HEK293 (cell line): Measurements from ENCODE around the gene MCF2L.

Experiments
- GLI2 ChIP-seq: fragments of 450-650 bp; formaldehyde crosslinking; IDR thresholded peaks from 2 replicates; pipeline ENCODE4; 2017; ENCODE audit warnings: missing biosample characterization, missing genetic modification characterization, low read depth, borderline replicate concordance
- GLIS1 ChIP-seq: fragments of 450-650 bp; formaldehyde crosslinking; IDR thresholded peaks from 2 replicates; pipeline ENCODE4 v1.5.1; 2016; ENCODE audit warnings: missing biosample characterization, missing genetic modification characterization
- HOXA7 ChIP-seq: sonication (generic); formaldehyde crosslinking; IDR thresholded peaks from 2 replicates; pipeline ENCODE4 v1.8.1; 2022; ENCODE audit warnings: missing genetic modification reagents, borderline replicate concordance
- SETDB1 ChIP-seq: IDR thresholded peaks from one replicate; pipeline ENCODE4 v1.6.1; 2017; ENCODE audit warnings: mild to moderate bottlenecking, low read length, moderate library complexity, mixed read lengths; ENCODE audit not compliant: insufficient read length
- YY1 ChIP-seq: fragments of 450-650 bp; formaldehyde crosslinking; IDR thresholded peaks from 2 replicates; pipeline ENCODE4 v1.5.1; 2018; ENCODE audit warnings: missing biosample characterization, missing genetic modification characterization
- ZEB2 ChIP-seq: fragments of 450-650 bp; formaldehyde crosslinking; IDR thresholded peaks from 2 replicates; pipeline ENCODE4 v1.5.1; 2016; ENCODE audit warnings: missing biosample characterization, missing genetic modification characterization
- ZFP37 ChIP-seq: fragments of 450-650 bp; formaldehyde crosslinking; IDR thresholded peaks from 2 replicates; pipeline ENCODE4 v1.5.1; 2016; ENCODE audit warnings: missing biosample characterization, missing genetic modification characterization
- ZNF112 ChIP-seq: fragments of 450-650 bp; formaldehyde crosslinking; IDR thresholded peaks from 2 replicates; pipeline ENCODE4 v1.5.0; 2017; ENCODE audit warnings: missing biosample characterization, missing genetic modification characterization
- ZNF211 ChIP-seq: fragments of 450-650 bp; formaldehyde crosslinking; IDR thresholded peaks from 2 replicates; pipeline ENCODE4 v1.5.1; 2016; ENCODE audit warnings: low read depth, missing biosample characterization, missing genetic modification characterization
- ZNF324 ChIP-seq: fragments of 450-650 bp; formaldehyde crosslinking; IDR thresholded peaks from 2 replicates; pipeline ENCODE4 v1.5.1; 2016; ENCODE audit warnings: missing biosample characterization, missing genetic modification characterization
- ZNF341 ChIP-seq: fragments of 450-650 bp; formaldehyde crosslinking; IDR thresholded peaks from 2 replicates; pipeline ENCODE4; 2016; ENCODE audit warnings: low read depth, missing biosample characterization, missing genetic modification characterization
- ZNF423 ChIP-seq: fragments of 450-650 bp; formaldehyde crosslinking; IDR thresholded peaks from 2 replicates; pipeline ENCODE4 v1.5.1; 2016; ENCODE audit warnings: missing biosample characterization, missing genetic modification characterization
- ZNF426 ChIP-seq: fragments of 450-650 bp; formaldehyde crosslinking; IDR thresholded peaks from 2 replicates; pipeline ENCODE4 v1.5.1; 2017; ENCODE audit warnings: missing biosample characterization, missing genetic modification characterization, mild to moderate bottlenecking, inconsistent platforms, moderate library complexity
- ZNF514 ChIP-seq: fragments of 450-650 bp; formaldehyde crosslinking; IDR thresholded peaks from 2 replicates; pipeline ENCODE4 v1.5.1; 2016; ENCODE audit warnings: missing biosample characterization, missing genetic modification characterization
- ZNF521 ChIP-seq: fragments of 450-650 bp; formaldehyde crosslinking; IDR thresholded peaks from 2 replicates; pipeline ENCODE4 v1.5.1; 2017; ENCODE audit warnings: missing biosample characterization, mild to moderate bottlenecking, missing genetic modification characterization
- ZNF677 ChIP-seq: fragments of 450-650 bp; IDR thresholded peaks from 2 replicates; pipeline ENCODE4 v1.5.0; 2018; ENCODE audit warnings: missing biosample characterization, mild to moderate bottlenecking, missing genetic modification characterization, moderate library complexity
- ZNF837 ChIP-seq: fragments of 450-650 bp; formaldehyde crosslinking; IDR thresholded peaks from 2 replicates; pipeline ENCODE4 v1.5.1; 2016; ENCODE audit warnings: missing biosample characterization, missing genetic modification characterization
- TF ChIP-seq, protein P1 (sequence below): fragments of 450-650 bp; formaldehyde crosslinking; IDR thresholded peaks from 2 replicates; pipeline ENCODE4 v1.5.1; 2016; ENCODE audit warnings: missing biosample characterization, missing genetic modification characterization, borderline replicate concordance
- TF ChIP-seq, protein P2 (sequence below): fragments of 450-650 bp; formaldehyde crosslinking; IDR thresholded peaks from 2 replicates; pipeline ENCODE4 v1.5.1; 2016; ENCODE audit warnings: missing biosample characterization, missing genetic modification characterization, low read depth
- TF ChIP-seq, protein P3 (sequence below): fragments of 450-650 bp; formaldehyde crosslinking; IDR thresholded peaks from 2 replicates; pipeline ENCODE4 v1.5.1; 2016; ENCODE audit warnings: missing biosample characterization, missing genetic modification characterization
- TF ChIP-seq, protein P4 (sequence below): fragments of 450-650 bp; formaldehyde crosslinking; IDR thresholded peaks from 2 replicates; pipeline ENCODE4 v1.5.1; 2016; ENCODE audit warnings: missing biosample characterization, missing genetic modification characterization
- TF ChIP-seq, protein P5 (sequence below): fragments of 450-650 bp; formaldehyde crosslinking; IDR thresholded peaks from 2 replicates; pipeline ENCODE4 v1.5.1; 2017; ENCODE audit warnings: missing biosample characterization, missing genetic modification characterization
- TF ChIP-seq, protein P6 (sequence below): fragments of 450-650 bp; formaldehyde crosslinking; IDR thresholded peaks from 2 replicates; pipeline ENCODE4 v1.5.1; 2016; ENCODE audit warnings: missing biosample characterization, missing genetic modification characterization

Gene MCF2L

DNA sequence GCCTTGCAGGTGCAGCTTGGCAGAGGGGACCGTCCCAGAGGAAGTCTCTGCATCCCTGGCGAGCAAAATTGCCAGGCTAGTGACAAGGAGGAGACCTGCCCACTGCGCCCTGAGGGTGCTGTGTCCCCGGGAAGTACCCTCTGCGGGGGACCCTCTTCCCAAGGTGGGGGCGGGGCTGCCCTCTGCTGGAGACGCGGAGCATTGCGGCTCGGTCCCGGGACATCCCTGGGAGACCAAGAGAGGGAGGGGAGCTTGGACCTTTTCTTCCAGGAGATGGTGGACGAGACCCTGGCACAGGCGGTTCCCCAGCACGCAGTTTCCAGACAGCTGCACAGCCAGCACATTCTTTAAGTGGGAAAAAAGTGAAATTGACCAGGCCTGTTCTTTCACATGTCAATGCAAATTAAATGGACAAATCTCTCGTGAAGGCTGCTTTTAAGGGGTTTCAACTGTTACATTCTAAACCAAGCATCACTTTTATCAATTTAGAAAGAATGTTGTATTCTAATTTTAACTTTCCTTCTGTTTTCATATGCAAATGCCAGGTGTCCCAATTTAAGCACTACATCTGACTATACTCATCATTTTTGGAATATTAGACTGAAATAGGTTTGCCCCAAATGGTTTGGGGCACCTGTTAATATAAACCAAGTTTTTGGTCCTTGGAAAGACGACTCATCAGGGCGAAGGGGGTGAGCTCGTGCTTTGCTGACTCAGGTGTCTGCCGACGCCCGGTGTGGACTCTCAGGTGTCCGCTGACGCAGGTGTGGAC is 60.7 kb downstream of the MCF2L start (continued):
- TF ChIP-seq YY1 (no peak), ZNF837 (no peak), ZNF423 (peak; percentile 71; the same call in 1 of the 2 replicates), HOXA7 (CRISPR knock-in tag) (no peak), ZNF426 (tag by site-specific recombination) (no peak), ZNF324 (tag by site-specific recombination) (no peak), SETDB1 (no peak), ZNF514 (tag by site-specific recombination) (no peak), ZEB2 (tag by site-specific recombination) (no peak; the same call in 1 of the 2 replicates), ZFP37 (no peak), ZNF211 (tag by site-specific recombination) (no peak), GLI2 (tag by site-specific recombination) (no peak), ZNF521 (tag by site-specific recombination) (no peak), ZNF677 (no peak), GLIS1 (peak; percentile 94), ZNF112 (no peak), ZNF341 (tag by site-specific recombination) (no peak)
- TF ChIP-seq, protein P1, sequence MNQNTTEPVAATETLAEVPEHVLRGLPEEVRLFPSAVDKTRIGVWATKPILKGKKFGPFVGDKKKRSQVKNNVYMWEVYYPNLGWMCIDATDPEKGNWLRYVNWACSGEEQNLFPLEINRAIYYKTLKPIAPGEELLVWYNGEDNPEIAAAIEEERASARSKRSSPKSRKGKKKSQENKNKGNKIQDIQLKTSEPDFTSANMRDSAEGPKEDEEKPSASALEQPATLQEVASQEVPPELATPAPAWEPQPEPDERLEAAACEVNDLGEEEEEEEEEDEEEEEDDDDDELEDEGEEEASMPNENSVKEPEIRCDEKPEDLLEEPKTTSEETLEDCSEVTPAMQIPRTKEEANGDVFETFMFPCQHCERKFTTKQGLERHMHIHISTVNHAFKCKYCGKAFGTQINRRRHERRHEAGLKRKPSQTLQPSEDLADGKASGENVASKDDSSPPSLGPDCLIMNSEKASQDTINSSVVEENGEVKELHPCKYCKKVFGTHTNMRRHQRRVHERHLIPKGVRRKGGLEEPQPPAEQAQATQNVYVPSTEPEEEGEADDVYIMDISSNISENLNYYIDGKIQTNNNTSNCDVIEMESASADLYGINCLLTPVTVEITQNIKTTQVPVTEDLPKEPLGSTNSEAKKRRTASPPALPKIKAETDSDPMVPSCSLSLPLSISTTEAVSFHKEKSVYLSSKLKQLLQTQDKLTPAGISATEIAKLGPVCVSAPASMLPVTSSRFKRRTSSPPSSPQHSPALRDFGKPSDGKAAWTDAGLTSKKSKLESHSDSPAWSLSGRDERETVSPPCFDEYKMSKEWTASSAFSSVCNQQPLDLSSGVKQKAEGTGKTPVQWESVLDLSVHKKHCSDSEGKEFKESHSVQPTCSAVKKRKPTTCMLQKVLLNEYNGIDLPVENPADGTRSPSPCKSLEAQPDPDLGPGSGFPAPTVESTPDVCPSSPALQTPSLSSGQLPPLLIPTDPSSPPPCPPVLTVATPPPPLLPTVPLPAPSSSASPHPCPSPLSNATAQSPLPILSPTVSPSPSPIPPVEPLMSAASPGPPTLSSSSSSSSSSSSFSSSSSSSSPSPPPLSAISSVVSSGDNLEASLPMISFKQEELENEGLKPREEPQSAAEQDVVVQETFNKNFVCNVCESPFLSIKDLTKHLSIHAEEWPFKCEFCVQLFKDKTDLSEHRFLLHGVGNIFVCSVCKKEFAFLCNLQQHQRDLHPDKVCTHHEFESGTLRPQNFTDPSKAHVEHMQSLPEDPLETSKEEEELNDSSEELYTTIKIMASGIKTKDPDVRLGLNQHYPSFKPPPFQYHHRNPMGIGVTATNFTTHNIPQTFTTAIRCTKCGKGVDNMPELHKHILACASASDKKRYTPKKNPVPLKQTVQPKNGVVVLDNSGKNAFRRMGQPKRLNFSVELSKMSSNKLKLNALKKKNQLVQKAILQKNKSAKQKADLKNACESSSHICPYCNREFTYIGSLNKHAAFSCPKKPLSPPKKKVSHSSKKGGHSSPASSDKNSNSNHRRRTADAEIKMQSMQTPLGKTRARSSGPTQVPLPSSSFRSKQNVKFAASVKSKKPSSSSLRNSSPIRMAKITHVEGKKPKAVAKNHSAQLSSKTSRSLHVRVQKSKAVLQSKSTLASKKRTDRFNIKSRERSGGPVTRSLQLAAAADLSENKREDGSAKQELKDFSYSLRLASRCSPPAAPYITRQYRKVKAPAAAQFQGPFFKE: no peak
- TF ChIP-seq, protein P2, sequence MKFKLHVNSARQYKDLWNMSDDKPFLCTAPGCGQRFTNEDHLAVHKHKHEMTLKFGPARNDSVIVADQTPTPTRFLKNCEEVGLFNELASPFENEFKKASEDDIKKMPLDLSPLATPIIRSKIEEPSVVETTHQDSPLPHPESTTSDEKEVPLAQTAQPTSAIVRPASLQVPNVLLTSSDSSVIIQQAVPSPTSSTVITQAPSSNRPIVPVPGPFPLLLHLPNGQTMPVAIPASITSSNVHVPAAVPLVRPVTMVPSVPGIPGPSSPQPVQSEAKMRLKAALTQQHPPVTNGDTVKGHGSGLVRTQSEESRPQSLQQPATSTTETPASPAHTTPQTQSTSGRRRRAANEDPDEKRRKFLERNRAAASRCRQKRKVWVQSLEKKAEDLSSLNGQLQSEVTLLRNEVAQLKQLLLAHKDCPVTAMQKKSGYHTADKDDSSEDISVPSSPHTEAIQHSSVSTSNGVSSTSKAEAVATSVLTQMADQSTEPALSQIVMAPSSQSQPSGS: no peak
- TF ChIP-seq, protein P3, sequence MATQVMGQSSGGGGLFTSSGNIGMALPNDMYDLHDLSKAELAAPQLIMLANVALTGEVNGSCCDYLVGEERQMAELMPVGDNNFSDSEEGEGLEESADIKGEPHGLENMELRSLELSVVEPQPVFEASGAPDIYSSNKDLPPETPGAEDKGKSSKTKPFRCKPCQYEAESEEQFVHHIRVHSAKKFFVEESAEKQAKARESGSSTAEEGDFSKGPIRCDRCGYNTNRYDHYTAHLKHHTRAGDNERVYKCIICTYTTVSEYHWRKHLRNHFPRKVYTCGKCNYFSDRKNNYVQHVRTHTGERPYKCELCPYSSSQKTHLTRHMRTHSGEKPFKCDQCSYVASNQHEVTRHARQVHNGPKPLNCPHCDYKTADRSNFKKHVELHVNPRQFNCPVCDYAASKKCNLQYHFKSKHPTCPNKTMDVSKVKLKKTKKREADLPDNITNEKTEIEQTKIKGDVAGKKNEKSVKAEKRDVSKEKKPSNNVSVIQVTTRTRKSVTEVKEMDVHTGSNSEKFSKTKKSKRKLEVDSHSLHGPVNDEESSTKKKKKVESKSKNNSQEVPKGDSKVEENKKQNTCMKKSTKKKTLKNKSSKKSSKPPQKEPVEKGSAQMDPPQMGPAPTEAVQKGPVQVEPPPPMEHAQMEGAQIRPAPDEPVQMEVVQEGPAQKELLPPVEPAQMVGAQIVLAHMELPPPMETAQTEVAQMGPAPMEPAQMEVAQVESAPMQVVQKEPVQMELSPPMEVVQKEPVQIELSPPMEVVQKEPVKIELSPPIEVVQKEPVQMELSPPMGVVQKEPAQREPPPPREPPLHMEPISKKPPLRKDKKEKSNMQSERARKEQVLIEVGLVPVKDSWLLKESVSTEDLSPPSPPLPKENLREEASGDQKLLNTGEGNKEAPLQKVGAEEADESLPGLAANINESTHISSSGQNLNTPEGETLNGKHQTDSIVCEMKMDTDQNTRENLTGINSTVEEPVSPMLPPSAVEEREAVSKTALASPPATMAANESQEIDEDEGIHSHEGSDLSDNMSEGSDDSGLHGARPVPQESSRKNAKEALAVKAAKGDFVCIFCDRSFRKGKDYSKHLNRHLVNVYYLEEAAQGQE (tag by site-specific recombination): no peak
- TF ChIP-seq, protein P4, sequence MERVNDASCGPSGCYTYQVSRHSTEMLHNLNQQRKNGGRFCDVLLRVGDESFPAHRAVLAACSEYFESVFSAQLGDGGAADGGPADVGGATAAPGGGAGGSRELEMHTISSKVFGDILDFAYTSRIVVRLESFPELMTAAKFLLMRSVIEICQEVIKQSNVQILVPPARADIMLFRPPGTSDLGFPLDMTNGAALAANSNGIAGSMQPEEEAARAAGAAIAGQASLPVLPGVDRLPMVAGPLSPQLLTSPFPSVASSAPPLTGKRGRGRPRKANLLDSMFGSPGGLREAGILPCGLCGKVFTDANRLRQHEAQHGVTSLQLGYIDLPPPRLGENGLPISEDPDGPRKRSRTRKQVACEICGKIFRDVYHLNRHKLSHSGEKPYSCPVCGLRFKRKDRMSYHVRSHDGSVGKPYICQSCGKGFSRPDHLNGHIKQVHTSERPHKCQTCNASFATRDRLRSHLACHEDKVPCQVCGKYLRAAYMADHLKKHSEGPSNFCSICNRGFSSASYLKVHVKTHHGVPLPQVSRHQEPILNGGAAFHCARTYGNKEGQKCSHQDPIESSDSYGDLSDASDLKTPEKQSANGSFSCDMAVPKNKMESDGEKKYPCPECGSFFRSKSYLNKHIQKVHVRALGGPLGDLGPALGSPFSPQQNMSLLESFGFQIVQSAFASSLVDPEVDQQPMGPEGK (tag by site-specific recombination): peak; percentile 68
- TF ChIP-seq, protein P5, sequence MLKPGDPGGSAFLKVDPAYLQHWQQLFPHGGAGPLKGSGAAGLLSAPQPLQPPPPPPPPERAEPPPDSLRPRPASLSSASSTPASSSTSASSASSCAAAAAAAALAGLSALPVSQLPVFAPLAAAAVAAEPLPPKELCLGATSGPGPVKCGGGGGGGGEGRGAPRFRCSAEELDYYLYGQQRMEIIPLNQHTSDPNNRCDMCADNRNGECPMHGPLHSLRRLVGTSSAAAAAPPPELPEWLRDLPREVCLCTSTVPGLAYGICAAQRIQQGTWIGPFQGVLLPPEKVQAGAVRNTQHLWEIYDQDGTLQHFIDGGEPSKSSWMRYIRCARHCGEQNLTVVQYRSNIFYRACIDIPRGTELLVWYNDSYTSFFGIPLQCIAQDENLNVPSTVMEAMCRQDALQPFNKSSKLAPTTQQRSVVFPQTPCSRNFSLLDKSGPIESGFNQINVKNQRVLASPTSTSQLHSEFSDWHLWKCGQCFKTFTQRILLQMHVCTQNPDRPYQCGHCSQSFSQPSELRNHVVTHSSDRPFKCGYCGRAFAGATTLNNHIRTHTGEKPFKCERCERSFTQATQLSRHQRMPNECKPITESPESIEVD (tag by site-specific recombination): no peak
- TF ChIP-seq, protein P6, sequence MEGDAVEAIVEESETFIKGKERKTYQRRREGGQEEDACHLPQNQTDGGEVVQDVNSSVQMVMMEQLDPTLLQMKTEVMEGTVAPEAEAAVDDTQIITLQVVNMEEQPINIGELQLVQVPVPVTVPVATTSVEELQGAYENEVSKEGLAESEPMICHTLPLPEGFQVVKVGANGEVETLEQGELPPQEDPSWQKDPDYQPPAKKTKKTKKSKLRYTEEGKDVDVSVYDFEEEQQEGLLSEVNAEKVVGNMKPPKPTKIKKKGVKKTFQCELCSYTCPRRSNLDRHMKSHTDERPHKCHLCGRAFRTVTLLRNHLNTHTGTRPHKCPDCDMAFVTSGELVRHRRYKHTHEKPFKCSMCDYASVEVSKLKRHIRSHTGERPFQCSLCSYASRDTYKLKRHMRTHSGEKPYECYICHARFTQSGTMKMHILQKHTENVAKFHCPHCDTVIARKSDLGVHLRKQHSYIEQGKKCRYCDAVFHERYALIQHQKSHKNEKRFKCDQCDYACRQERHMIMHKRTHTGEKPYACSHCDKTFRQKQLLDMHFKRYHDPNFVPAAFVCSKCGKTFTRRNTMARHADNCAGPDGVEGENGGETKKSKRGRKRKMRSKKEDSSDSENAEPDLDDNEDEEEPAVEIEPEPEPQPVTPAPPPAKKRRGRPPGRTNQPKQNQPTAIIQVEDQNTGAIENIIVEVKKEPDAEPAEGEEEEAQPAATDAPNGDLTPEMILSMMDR (tag by site-specific recombination): no peak
